Gastrocnemius medialis (tissue), 4 donors: ENCODE results near the gene BEND3. TPM values are rescaled to one million over a fixed set of nuclear protein-coding genes. Genes with fewer than 3 reads are reported as not detected.

Source experiments
- ATAC-seq, 2 donors: fragments of 150-250 bp; one replicate each; pipeline ENCODE4 v1.9.1; 2016
- DNase-seq, 2 donors: peaks; one replicate each; pipeline ENCODE4 v3.0.0-alpha.2; 2019
- H3K27ac ChIP-seq, 4 donors: fragments of 200-600 bp; sonication (generic); 1 replicate in 1 of 4; 2 replicates in 3 of 4; pipeline ENCODE4 v1.5.1; 2016 to 2018; ENCODE audit warnings: mild to moderate bottlenecking in 2 of 4, moderate library complexity in 1 of 4
- H3K27me3 ChIP-seq, 3 donors: fragments of 200-600 bp; sonication (generic) in 2 of 3; 1 replicate in 1 of 3; 2 replicates in 2 of 3; pipeline versions ENCODE4 v1.5.1 to v1.6.0; 2016 to 2019; ENCODE audit warnings: mild to moderate bottlenecking in 1 of 3, moderate library complexity in 1 of 3
- H3K36me3 ChIP-seq, 2 donors: fragments of 200-600 bp; sonication (generic) in 1 of 2; one replicate each; pipeline ENCODE4 v1.5.1; 2017 to 2018
- H3K4me1 ChIP-seq, 2 donors: fragments of 200-600 bp; sonication (generic) in 1 of 2; one replicate each; pipeline ENCODE4 v1.5.1; 2016 to 2017; ENCODE audit warnings: mild to moderate bottlenecking in 2 of 2
- H3K4me3 ChIP-seq, 4 donors: fragments of 200-600 bp; sonication (generic) in 3 of 4; 1 replicate in 1 of 4; 2 replicates in 3 of 4; pipeline ENCODE4 v1.5.1; 2016 to 2019; ENCODE audit warnings: mild to moderate bottlenecking in 2 of 4
- H3K9me3 ChIP-seq, 3 donors: fragments of 200-600 bp; sonication (generic) in 2 of 3; 1 replicate in 1 of 3; 2 replicates in 2 of 3; pipeline ENCODE4 v1.5.1; 2016 to 2019
- CTCF ChIP-seq, 5 experiments: fragments of 450-650 bp in 3 of 5; fragments of 200-600 bp in 2 of 5; sonication (generic) in 2 of 5; IDR thresholded peaks in 4 of 5; conservative IDR thresholded peaks in 1 of 5; 1 replicate in 4 of 5; 2 replicates in 1 of 5; pipeline ENCODE4 v1.5.1; 2016 to 2019; ENCODE audit warnings: antibody characterized with exemption in 5 of 5, mild to moderate bottlenecking in 3 of 5, moderate library complexity in 3 of 5
- POLR2A ChIP-seq, 2 donors: fragments of 450-650 bp; IDR thresholded peaks; one replicate each; pipeline ENCODE4 v1.6.1; 2017; ENCODE audit warnings: antibody characterized with exemption in 2 of 2, mild to moderate bottlenecking in 2 of 2, moderate library complexity in 2 of 2
- in situ Hi-C, 4 donors: fragments of 200-750 bp; cut with MboI; loops; one replicate each; pipeline versions ENCODE4 v1.15.0 to v1.8.0; 2017; ENCODE audit warnings: low sequenced_read_pairs in 4 of 4
- intact Hi-C: fragments of 100-400 bp; cut with DNase I; formaldehyde crosslinking; loops from one replicate; pipeline ENCODE4 v1.15.1; 2023; ENCODE audit warnings: low total_unique reads
- total RNA-seq, 4 donors: library from RNA; depleted of rRNA; stranded (reverse); fragments of >200 nt; gene quantifications; one replicate each; pipeline versions ENCODE4 v1.1.0 to v1.2.3, GENCODE V29; 2016

BEND3 gene
- total RNA-seq, 4 donors from 2014 or later, result 1.5 to 1.9 (median 1.7) TPM

DNA sequence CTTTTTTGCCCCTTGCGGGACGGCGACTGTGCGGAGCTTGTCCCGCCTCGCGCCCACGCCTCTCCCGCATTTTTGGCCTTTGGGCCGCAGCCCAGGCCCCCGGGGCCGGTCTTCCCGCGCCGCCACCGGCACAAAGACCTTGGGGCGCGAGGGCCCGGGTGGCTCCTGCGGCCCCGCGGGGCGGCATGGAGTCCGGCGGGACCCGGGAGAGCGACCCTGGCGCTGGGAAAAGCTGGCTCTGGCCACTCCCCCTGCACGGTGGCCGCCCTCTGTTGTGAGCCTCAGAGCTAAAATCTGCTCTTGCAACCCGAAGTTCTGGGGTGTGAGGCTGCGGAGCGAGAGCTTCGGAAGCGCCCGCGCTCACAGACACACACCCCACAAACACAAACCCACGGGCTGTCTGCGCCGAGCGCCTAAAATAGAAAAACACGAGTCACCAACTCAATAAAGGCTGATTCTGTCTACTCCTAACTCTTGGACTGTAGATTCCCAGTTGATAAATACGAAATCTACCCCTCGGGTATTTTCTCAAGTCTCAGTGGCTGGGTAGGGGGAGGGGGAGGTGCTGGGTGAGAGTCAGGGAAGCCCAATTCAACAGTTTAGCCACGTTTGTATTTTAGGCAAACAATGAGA is 496 bp upstream of the BEND3 start:
- Histone ChIP-seq H3K27ac (peak overlapping the region; percentile 70 to 88 (median 77)), H3K27me3 (no peaks in the 10 kb centered on the region), H3K4me3 (peak overlapping the region; percentile 68 to 88 (median 78)), H3K9me3 (no peaks in the 10 kb centered on the region), H3K36me3 (no peaks in the 10 kb centered on the region), H3K4me1 (peaks cover 5 to 14% of the 10 kb centered on the region in 2 donors)
- intact Hi-C loops (loop anchor here (10.0 kb wide), 1 partner anchor 339 kb away; the partner anchor contains the start of gene PDSS2), in situ Hi-C loops (loop anchor here in 1 of 4 donors (10.0 kb wide), 1 partner anchor 91 kb away; the partner anchor contains the start of gene MTRES1)
- no peak for TF ChIP-seq CTCF (IDR thresholded peaks at IDR 0.05 in 4 of 5, conservative IDR thresholded peaks at IDR 0.05 in 1 of 5)
- no peak for TF ChIP-seq POLR2A (IDR thresholded peaks at IDR 0.05)
- ATAC-seq, result peak; percentile 35 to 41
- peak in 1 of 2 donors; percentile 23 for DNase-seq

- peak; percentile 66 to 83 for DNase-seq
- H3K9me3 ChIP-seq, result no peaks in the 10 kb centered on the region
- in situ Hi-C loops (loop anchor here in 1 of 4 donors (10.0 kb wide), 1 partner anchor 90 kb away; the partner anchor contains the start of gene MTRES1), intact Hi-C loops (loop anchor here (1.0 to 10.0 kb wide), 2 partner anchors 86 to 340 kb away; partner anchors contain the start of genes MTRES1 and PDSS2)
- H3K36me3 ChIP-seq, result no peaks in the 10 kb centered on the region
- H3K4me3 ChIP-seq, result peak overlapping the region; percentile 68 to 88 (median 72)
- peaks cover 5 to 14% of the 10 kb centered on the region in 2 donors for H3K4me1 ChIP-seq
- ATAC-seq, result peak; percentile 87 to 88
- TF ChIP-seq CTCF (IDR thresholded peaks at IDR 0.05 in 4 of 5, conservative IDR thresholded peaks at IDR 0.05 in 1 of 5) (peak in 4 of 5 experiments; percentile 88 to 97 (median 96)), POLR2A (IDR thresholded peaks at IDR 0.05) (no peak)
- no peaks in the 10 kb centered on the region for H3K27me3 ChIP-seq
- peak overlapping the region; percentile 70 to 80 (median 80) for H3K27ac ChIP-seq
These were observed 946 bp downstream of the BEND3 start for GRCh38 chr6:107114213-107114925.

GRCh38 chr6:107110200-107110599 is 5.1 kb downstream of the BEND3 start:
- Histone ChIP-seq H3K9me3 (no peaks in the 10 kb centered on the region), H3K4me1 (peaks cover 0 to 7% of the 10 kb centered on the region in 2 donors), H3K4me3 (no peak overlapping the region), H3K27ac (no peak overlapping the region), H3K27me3 (no peaks in the 10 kb centered on the region), H3K36me3 (no peaks in the 10 kb centered on the region)
- ATAC-seq (no peak), DNase-seq (no peak)
- intact Hi-C loops, result loop anchor here (10.0 kb wide), 1 partner anchor 345 kb away; the partner anchor contains the start of gene PDSS2
- in situ Hi-C loops, result loop anchor here in 1 of 4 donors (10.0 kb wide), 1 partner anchor 85 kb away; the partner anchor contains the start of gene MTRES1
- no peak for TF ChIP-seq POLR2A (IDR thresholded peaks at IDR 0.05)
- no peak for TF ChIP-seq CTCF (IDR thresholded peaks at IDR 0.05 in 4 of 5, conservative IDR thresholded peaks at IDR 0.05 in 1 of 5)

- H3K27me3 ChIP-seq, result no peaks in the 10 kb centered on the region
- ATAC-seq (no peak), DNase-seq (no peak)
- no peaks in the 10 kb centered on the region for H3K36me3 ChIP-seq
- TF ChIP-seq POLR2A (IDR thresholded peaks at IDR 0.05) (no peak), CTCF (IDR thresholded peaks at IDR 0.05 in 4 of 5, conservative IDR thresholded peaks at IDR 0.05 in 1 of 5) (no peak)
- no peaks in the 10 kb centered on the region for H3K4me1 ChIP-seq
- intact Hi-C loops (no loop called here), in situ Hi-C loops (no loop called here)
- no peak overlapping the region for H3K4me3 ChIP-seq
- H3K9me3 ChIP-seq, result no peaks in the 10 kb centered on the region
- no peak overlapping the region for H3K27ac ChIP-seq
These were observed 7.0 kb downstream of the BEND3 start for GRCh38 chr6:107108201-107108890.
